Measurements from ENCODE around the gene ATP6V1G1. TPM values are rescaled to one million over a fixed set of nuclear protein-coding genes. Genes with fewer than 3 reads are reported as not detected.
"Not testable (repeated sequence)": the region's sequence is repeated elsewhere in the genome, so short reads cannot be mapped to it uniquely, and the experiment has no call there.

Gene ATP6V1G1
- total RNA-seq, 1 experiment from 2014 or later: 143 TPM

- H3K27me3 ChIP-seq (replicated peaks; ENCODE audit: control insufficient read depth, insufficient read depth, low read length): no peaks in the 10 kb centered on the region
- H3K27ac Mint-ChIP-seq (ENCODE audit: unreplicated experiment): no peak overlapping the region
- H3K4me1 ChIP-seq: peaks cover 17% of the 10 kb centered on the region
- ChIA-PET POLR2A (interaction anchor here (0.7 kb wide), 1 partner anchor 15 kb away, joined by 3 read pairs; no protein-coding TSS in a partner anchor), CTCF (interaction anchor here (1.6 kb wide), 1 partner anchor 62 kb away, joined by 6 read pairs; no protein-coding TSS in a partner anchor)
- H3K36me3 ChIP-seq (ENCODE audit: control insufficient read depth, insufficient read depth, low read length): peaks cover 3% of the 10 kb centered on the region
- H3K4me3 Mint-ChIP-seq (ENCODE audit: unreplicated experiment): no peak overlapping the region
- TF ChIP-seq, protein P1, sequence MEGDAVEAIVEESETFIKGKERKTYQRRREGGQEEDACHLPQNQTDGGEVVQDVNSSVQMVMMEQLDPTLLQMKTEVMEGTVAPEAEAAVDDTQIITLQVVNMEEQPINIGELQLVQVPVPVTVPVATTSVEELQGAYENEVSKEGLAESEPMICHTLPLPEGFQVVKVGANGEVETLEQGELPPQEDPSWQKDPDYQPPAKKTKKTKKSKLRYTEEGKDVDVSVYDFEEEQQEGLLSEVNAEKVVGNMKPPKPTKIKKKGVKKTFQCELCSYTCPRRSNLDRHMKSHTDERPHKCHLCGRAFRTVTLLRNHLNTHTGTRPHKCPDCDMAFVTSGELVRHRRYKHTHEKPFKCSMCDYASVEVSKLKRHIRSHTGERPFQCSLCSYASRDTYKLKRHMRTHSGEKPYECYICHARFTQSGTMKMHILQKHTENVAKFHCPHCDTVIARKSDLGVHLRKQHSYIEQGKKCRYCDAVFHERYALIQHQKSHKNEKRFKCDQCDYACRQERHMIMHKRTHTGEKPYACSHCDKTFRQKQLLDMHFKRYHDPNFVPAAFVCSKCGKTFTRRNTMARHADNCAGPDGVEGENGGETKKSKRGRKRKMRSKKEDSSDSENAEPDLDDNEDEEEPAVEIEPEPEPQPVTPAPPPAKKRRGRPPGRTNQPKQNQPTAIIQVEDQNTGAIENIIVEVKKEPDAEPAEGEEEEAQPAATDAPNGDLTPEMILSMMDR (IDR thresholded peaks at IDR 0.05; ENCODE audit: insufficient read depth in 1 of 2, low read depth in 1 of 2, low read length in 1 of 2, severe bottlenecking in 1 of 2, unreplicated experiment in 1 of 2): no peak
- intact Hi-C loops (cut with micrococcal nuclease; ENCODE audit: unreplicated experiment): no loop called here
- no peak overlapping the region for H3K4me3 ChIP-seq (ENCODE audit: low read depth, low read length)
- H3K36me3 Mint-ChIP-seq (ENCODE audit: insufficient read depth, unreplicated experiment): peaks cover 66% of the 10 kb centered on the region
- H3K4me1 Mint-ChIP-seq (ENCODE audit: low read depth, unreplicated experiment): peaks cover 30% of the 10 kb centered on the region
- BruUV-seq (replicated peaks): no TSS peak
- no peaks in the 10 kb centered on the region for H3K9me3 Mint-ChIP-seq (ENCODE audit: unreplicated experiment)
- DNase-seq: no peak
- no peaks in the 10 kb centered on the region for H3K27me3 Mint-ChIP-seq (ENCODE audit: insufficient read depth, unreplicated experiment)
- H3K9me3 ChIP-seq: no peaks in the 10 kb centered on the region
These were observed 4.3 kb downstream of the ATP6V1G1 start for GRCh38 chr9:114591849-114592248.

DNA sequence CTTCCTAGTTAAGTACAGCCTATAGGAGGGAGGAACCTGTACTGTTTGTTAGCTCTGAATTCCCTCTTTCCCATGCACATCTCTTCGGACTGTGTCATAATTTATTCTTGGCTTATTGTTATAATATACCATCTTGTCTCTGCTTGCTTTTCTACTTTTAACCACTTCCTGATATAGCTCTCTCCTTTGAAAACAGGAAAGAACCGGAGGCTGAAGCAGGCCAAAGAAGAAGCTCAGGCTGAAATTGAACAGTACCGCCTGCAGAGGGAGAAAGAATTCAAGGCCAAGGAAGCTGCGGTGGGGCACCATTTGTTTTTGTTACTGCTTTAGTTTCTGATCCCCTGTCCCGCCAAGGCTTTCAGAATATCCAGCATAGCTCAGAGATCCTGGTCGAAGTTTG lies 4.8 kb downstream of the ATP6V1G1 start:
- Histone ChIP-seq H3K9me3 (no peaks in the 10 kb centered on the region), H3K4me1 (peaks cover 17% of the 10 kb centered on the region), H3K4me3 (ENCODE audit: low read depth, low read length) (no peak overlapping the region), H3K36me3 (ENCODE audit: control insufficient read depth, insufficient read depth, low read length) (peaks cover 3% of the 10 kb centered on the region), H3K27me3 (replicated peaks; ENCODE audit: control insufficient read depth, insufficient read depth, low read length) (no peaks in the 10 kb centered on the region)
- TF ChIP-seq, protein P1 (IDR thresholded peaks at IDR 0.05; ENCODE audit: insufficient read depth in 1 of 2, low read depth in 1 of 2, low read length in 1 of 2, severe bottlenecking in 1 of 2, unreplicated experiment in 1 of 2): no peak
- H3K27me3 Mint-ChIP-seq (ENCODE audit: insufficient read depth, unreplicated experiment): no peaks in the 10 kb centered on the region
- H3K9me3 Mint-ChIP-seq (ENCODE audit: unreplicated experiment): no peaks in the 10 kb centered on the region
- peaks cover 65% of the 10 kb centered on the region for H3K36me3 Mint-ChIP-seq (ENCODE audit: insufficient read depth, unreplicated experiment)
- no peak overlapping the region for H3K4me3 Mint-ChIP-seq (ENCODE audit: unreplicated experiment)
- BruUV-seq (replicated peaks): no TSS peak
- CTCF ChIA-PET: interaction anchor here (1.6 kb wide), 1 partner anchor 61 kb away, joined by 6 read pairs; no protein-coding TSS in a partner anchor
- intact Hi-C loops (cut with micrococcal nuclease; ENCODE audit: unreplicated experiment): no loop called here
- POLR2A ChIA-PET: interaction anchor here (0.6 kb wide), 1 partner anchor 14 kb away, joined by 3 read pairs; no protein-coding TSS in a partner anchor
- no peak overlapping the region for H3K27ac Mint-ChIP-seq (ENCODE audit: unreplicated experiment)
- DNase-seq: no peak
- H3K4me1 Mint-ChIP-seq (ENCODE audit: low read depth, unreplicated experiment): peaks cover 26% of the 10 kb centered on the region

GRCh38 chr9:114594136-114594535 lies 6.6 kb downstream of the ATP6V1G1 start:
- POLR2A ChIA-PET: no interaction called here
- H3K36me3 Mint-ChIP-seq (ENCODE audit: insufficient read depth, unreplicated experiment): peaks cover 69% of the 10 kb centered on the region

DNA sequence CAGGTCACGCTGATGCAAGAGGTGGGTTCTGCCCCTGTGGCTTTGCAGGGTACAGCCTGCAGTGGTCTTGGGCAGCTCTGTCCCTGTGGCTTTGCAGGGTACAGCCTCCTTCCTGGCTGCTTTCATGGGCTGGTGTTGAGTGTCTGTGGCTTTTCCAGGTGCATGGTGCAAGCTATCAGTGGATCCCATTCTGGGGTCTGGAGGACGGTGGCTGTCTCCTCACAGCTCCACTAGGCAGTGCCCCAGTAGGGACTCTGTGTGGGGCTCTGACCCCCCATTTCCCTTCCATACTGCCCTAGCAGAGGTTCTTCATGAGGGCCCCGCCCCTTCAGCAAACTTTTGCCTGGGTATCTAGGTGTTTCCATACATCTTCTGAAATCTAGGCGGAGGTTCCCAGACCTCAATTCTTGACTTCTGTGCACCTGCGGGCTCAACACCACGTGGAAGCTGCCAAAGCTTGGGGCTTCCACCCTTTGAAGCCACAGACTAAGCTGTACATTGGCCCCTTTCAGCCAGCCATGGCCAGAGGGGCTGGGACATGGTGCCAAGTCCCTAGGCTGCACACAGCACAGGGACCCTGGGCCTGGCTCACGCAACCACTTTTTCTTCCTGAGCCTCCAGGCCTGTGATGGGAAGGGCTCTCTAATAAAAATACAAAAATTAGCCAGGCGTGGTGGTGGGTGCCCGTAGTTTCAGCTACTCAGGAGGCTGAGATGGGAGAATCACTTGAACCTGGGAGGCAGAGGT lies 13.1 kb downstream of the ATP6V1G1 start:
- H3K9me3 ChIP-seq; CTCF ChIA-PET; H3K27me3 ChIP-seq (replicated peaks; ENCODE audit: control insufficient read depth, insufficient read depth, low read length); POLR2A ChIA-PET; BruUV-seq (replicated peaks); H3K27me3 Mint-ChIP-seq (ENCODE audit: insufficient read depth, unreplicated experiment); H3K4me1 ChIP-seq; H3K4me3 ChIP-seq (ENCODE audit: low read depth, low read length); H3K36me3 ChIP-seq (ENCODE audit: control insufficient read depth, insufficient read depth, low read length); DNase-seq; H3K4me3 Mint-ChIP-seq (ENCODE audit: unreplicated experiment); H3K9me3 Mint-ChIP-seq (ENCODE audit: unreplicated experiment); H3K27ac Mint-ChIP-seq (ENCODE audit: unreplicated experiment); H3K4me1 Mint-ChIP-seq (ENCODE audit: low read depth, unreplicated experiment); intact Hi-C loops (cut with micrococcal nuclease; ENCODE audit: unreplicated experiment): not testable (repeated sequence)
- peaks cover 59% of the 10 kb centered on the region for H3K36me3 Mint-ChIP-seq (ENCODE audit: insufficient read depth, unreplicated experiment)

More at GRCh38 chr9:114594136-114594535, 6.6 kb downstream of the ATP6V1G1 start:
- Mint-ChIP-seq H3K9me3 (ENCODE audit: unreplicated experiment) (no peaks in the 10 kb centered on the region), H3K4me1 (ENCODE audit: low read depth, unreplicated experiment) (peaks cover 18% of the 10 kb centered on the region), H3K27me3 (ENCODE audit: insufficient read depth, unreplicated experiment) (no peaks in the 10 kb centered on the region), H3K4me3 (ENCODE audit: unreplicated experiment) (no peak overlapping the region), H3K27ac (ENCODE audit: unreplicated experiment) (no peak overlapping the region)
- Histone ChIP-seq H3K27me3 (replicated peaks; ENCODE audit: control insufficient read depth, insufficient read depth, low read length) (no peaks in the 10 kb centered on the region), H3K4me1 (peaks cover 14% of the 10 kb centered on the region), H3K9me3 (no peaks in the 10 kb centered on the region), H3K4me3 (ENCODE audit: low read depth, low read length) (no peak overlapping the region), H3K36me3 (ENCODE audit: control insufficient read depth, insufficient read depth, low read length) (peaks cover 4% of the 10 kb centered on the region)
- TF ChIP-seq, protein P1 (IDR thresholded peaks at IDR 0.05; ENCODE audit: insufficient read depth in 1 of 2, low read depth in 1 of 2, low read length in 1 of 2, severe bottlenecking in 1 of 2, unreplicated experiment in 1 of 2): no peak
- no peak for DNase-seq
- CTCF ChIA-PET: no interaction called here
- no TSS peak for BruUV-seq (replicated peaks)
- intact Hi-C loops (cut with micrococcal nuclease; ENCODE audit: unreplicated experiment): no loop called here

DNA sequence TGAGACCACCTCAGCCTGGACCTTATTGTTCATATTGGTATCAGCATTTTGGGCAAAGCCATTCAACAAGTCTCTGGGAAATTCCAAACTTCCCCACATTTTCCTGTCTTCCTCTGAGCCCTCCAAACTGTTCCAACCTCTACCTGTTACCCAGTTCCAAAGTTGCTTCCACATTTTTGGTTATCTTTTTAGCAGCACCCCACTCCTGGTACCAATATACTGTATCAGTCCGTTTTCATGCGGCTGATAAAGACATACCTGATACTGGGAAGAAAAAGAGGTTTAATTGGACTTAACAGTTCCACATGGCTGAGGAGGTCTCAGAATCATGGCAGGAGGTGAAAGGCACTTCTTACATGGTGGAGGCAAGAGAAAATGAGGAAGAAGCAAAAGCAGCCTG lies 14.2 kb downstream of the ATP6V1G1 start:
- H3K9me3 ChIP-seq; H3K4me1 ChIP-seq; POLR2A ChIA-PET; CTCF ChIA-PET; DNase-seq; H3K4me3 ChIP-seq (ENCODE audit: low read depth, low read length); H3K36me3 ChIP-seq (ENCODE audit: control insufficient read depth, insufficient read depth, low read length); H3K27me3 Mint-ChIP-seq (ENCODE audit: insufficient read depth, unreplicated experiment); BruUV-seq (replicated peaks); H3K4me1 Mint-ChIP-seq (ENCODE audit: low read depth, unreplicated experiment); H3K27me3 ChIP-seq (replicated peaks; ENCODE audit: control insufficient read depth, insufficient read depth, low read length); H3K27ac Mint-ChIP-seq (ENCODE audit: unreplicated experiment); H3K4me3 Mint-ChIP-seq (ENCODE audit: unreplicated experiment); intact Hi-C loops (cut with micrococcal nuclease; ENCODE audit: unreplicated experiment); H3K9me3 Mint-ChIP-seq (ENCODE audit: unreplicated experiment): not testable (repeated sequence)
- peaks cover 49% of the 10 kb centered on the region for H3K36me3 Mint-ChIP-seq (ENCODE audit: insufficient read depth, unreplicated experiment)
